ENCODE measurements around the gene ARSK. TPM values are rescaled to one million over a fixed set of nuclear protein-coding genes. Genes with fewer than 3 reads are reported as not detected.

ARSK gene
- total and polyA plus RNA-seq, 2 of the 4 experiments (the other 2 are of a cell fraction): 15.1 to 22.0 TPM

- H2BK20ac ChIP-seq (ENCODE audit: low read depth, low read length): no peak overlapping the region
- TF ChIP-seq ELK1 (IDR thresholded peaks at IDR 0.05; ENCODE audit: borderline replicate concordance, low read depth, low read length): no peak
- TF ChIP-seq POLR2A (IDR thresholded peaks at IDR 0.05; ENCODE audit: low read depth, low read length): no peak
- no peak for TF ChIP-seq RCOR1 (IDR thresholded peaks at IDR 0.05; ENCODE audit: insufficient replicate concordance, low read length)
- no peak for TF ChIP-seq FOS (IDR thresholded peaks at IDR 0.05; ENCODE audit: low read depth, low read length)
- no peak for TF ChIP-seq CEBPB (IDR thresholded peaks at IDR 0.05; ENCODE audit: low read depth, low read length)
- TF ChIP-seq USF2 (IDR thresholded peaks at IDR 0.05; ENCODE audit: low read depth, low read length): no peak
- TF ChIP-seq BHLHE40 (IDR thresholded peaks at IDR 0.05; ENCODE audit: low read depth, low read length): no peak
- no peak for TF ChIP-seq MXI1 (IDR thresholded peaks at IDR 0.05; ENCODE audit: borderline replicate concordance, low read depth, low read length)
- TF ChIP-seq NFE2L2 (IDR thresholded peaks at IDR 0.05; ENCODE audit: low read depth, low read length): no peak
- no peak for TF ChIP-seq CTCF (conservative IDR thresholded peaks at IDR 0.05; ENCODE audit: low read depth, low read length)
- TF ChIP-seq RAD21 (IDR thresholded peaks at IDR 0.05; ENCODE audit: low read length): no peak
- TF ChIP-seq SMC3 (IDR thresholded peaks at IDR 0.05; ENCODE audit: low read depth, low read length): no peak
- H3K27ac ChIP-seq (ENCODE audit: insufficient read depth, low read length): peak overlapping the region; percentile 54
- WGBS, 2 experiments (ENCODE audit: extremely low coverage in 2 of 2, insufficient read length in 1 of 2): 0% methylated on average over 2 of the region's 6 CpGs; no CpG with 5 or more reads in 1 of the 2 experiments
- no peak overlapping the region; the same call in 1 of the 2 replicates for H3K18ac ChIP-seq (ENCODE audit: low read depth, low read length)
- no peak for DNase-seq
- H2BK5ac ChIP-seq (ENCODE audit: low read depth, low read length, poor library complexity, severe bottlenecking): peak overlapping the region; percentile 57
- H3K4ac ChIP-seq (ENCODE audit: low read depth, low read length): peak overlapping the region; percentile 78
- H2BK120ac ChIP-seq (ENCODE audit: low read depth, low read length): peak overlapping the region; percentile 28; the same call in 1 of the 2 replicates
- peaks cover 7% of the 10 kb centered on the region for H3K9me1 ChIP-seq (ENCODE audit: insufficient read depth, low read length)
- H2BK15ac ChIP-seq (ENCODE audit: low read depth, low read length): peak overlapping the region; percentile 13; the same call in 1 of the 3 replicates
- peak overlapping the region; percentile 57 for H2AK5ac ChIP-seq (ENCODE audit: low read depth, low read length)
- H4K8ac ChIP-seq (ENCODE audit: low read depth in 2 of 2, low read length in 2 of 2): peak overlapping the region; percentile 13 to 87
- H4K91ac ChIP-seq (ENCODE audit: insufficient read depth, low read depth, low read length): peak overlapping the region; percentile 57; the same call in 1 of the 2 replicates
- in situ Hi-C loops (cut with MboI; ENCODE audit: low sequenced_read_pairs) (loop anchor here (10.0 kb wide), 1 partner anchor 291 kb away; no protein-coding TSS in a partner anchor), intact Hi-C loops (cut with micrococcal nuclease) (loop anchor here (10.0 kb wide), 1 partner anchor 181 kb away; the partner anchor contains the start of gene RHOBTB3), dilution Hi-C loops (cut with HindIII; ENCODE audit: low sequenced_read_pairs, unreplicated experiment) (no loop called here)
- POLR2A ChIA-PET (ENCODE audit: unreplicated experiment): no interaction called here
- H3K9me3 ChIP-seq (ENCODE audit: control insufficient read depth, insufficient read depth, low read length): no peaks in the 10 kb centered on the region
- peak overlapping the region; percentile 57; the same call in 1 of the 2 replicates for H3K23ac ChIP-seq (ENCODE audit: low read depth, low read length)
- peak overlapping the region; percentile 94 for H2AK9ac ChIP-seq (replicated peaks; ENCODE audit: low read depth, low read length, poor library complexity)
- H3K79me1 ChIP-seq (ENCODE audit: low read depth in 1 of 2, low read length in 2 of 2): peaks cover 22 to 66% of the 10 kb centered on the region in 2 experiments
- peak overlapping the region; percentile 98 for H2AFZ ChIP-seq (replicated peaks; ENCODE audit: low read length, poor library complexity)
- H4K5ac ChIP-seq (ENCODE audit: low read depth, low read length): peak overlapping the region; percentile 27; the same call in 1 of the 2 replicates
- peak overlapping the region; percentile 85 for H3K4me2 ChIP-seq (ENCODE audit: low read depth, low read length)
- no peaks in the 10 kb centered on the region for H3K27me3 ChIP-seq (ENCODE audit: control insufficient read depth, insufficient read depth, low read length)
- CTCF ChIA-PET: no interaction called here
- H3K4me3 ChIP-seq (ENCODE audit: insufficient read depth, low read depth, low read length): peak overlapping the region; percentile 52
- no peaks in the 10 kb centered on the region; the same call in 1 of the 2 replicates for H4K20me1 ChIP-seq (ENCODE audit: insufficient read depth, low read length)
- ATAC-seq (ENCODE audit: low read depth): no peak; the same call in 1 of the 2 replicates
- peaks cover 6% of the 10 kb centered on the region for H3K4me1 ChIP-seq (ENCODE audit: control insufficient read depth, insufficient read depth, low read length)
- peaks cover 2% of the 10 kb centered on the region; the same call in 1 of the 2 replicates for H3K36me3 ChIP-seq (ENCODE audit: control insufficient read depth, insufficient read depth, low read length)
- peak overlapping the region; percentile 62 for H3K9ac ChIP-seq (ENCODE audit: low read depth, low read length)
- H3K56ac ChIP-seq (ENCODE audit: extremely low read depth, insufficient read depth, low read length): peak overlapping the region; percentile 57
- BruUV-seq (replicated peaks): no TSS peak
- peak overlapping the region; percentile 92 for H3K14ac ChIP-seq (replicated peaks; ENCODE audit: low read depth, low read length)
Observed at GRCh38 chr5:95554331-95554646, 612 bp upstream of the ARSK start.
